Gastroesophageal sphincter (tissue), 4 donors: Measurements from ENCODE around the gene SIPA1L3. TPM values are rescaled to one million over a fixed set of nuclear protein-coding genes. Genes with fewer than 3 reads are reported as not detected.

ENCODE experiments used
- ATAC-seq: fragments of 150-250 bp; one replicate; pipeline ENCODE4 v1.9.1; 2016; ENCODE audit warnings: mild to moderate bottlenecking, moderate library complexity
- H3K27ac ChIP-seq, 4 donors: fragments of 200-600 bp; sonication (generic) in 3 of 4; 1 replicate in 3 of 4; 2 replicates in 1 of 4; pipeline ENCODE4 v1.5.1; 2016 to 2019
- H3K27me3 ChIP-seq: fragments of 200-600 bp; sonication (generic); one replicate; pipeline ENCODE4 v1.5.1; 2019
- H3K36me3 ChIP-seq, 2 donors: fragments of 200-600 bp; sonication (generic); one replicate each; pipeline ENCODE4 v1.5.1; 2019; ENCODE audit warnings: control low read depth in 1 of 2
- H3K4me1 ChIP-seq, 3 donors: fragments of 200-600 bp; sonication (generic); 1 replicate in 2 of 3; 2 replicates in 1 of 3; pipeline ENCODE4 v1.5.1; 2016 to 2019; ENCODE audit warnings: control low read depth in 2 of 3
- H3K4me3 ChIP-seq, 2 donors: fragments of 200-600 bp; sonication (generic); one replicate each; pipeline ENCODE4 v1.5.1; 2019; ENCODE audit warnings: mild to moderate bottlenecking in 1 of 2, moderate library complexity in 1 of 2
- H3K9me3 ChIP-seq, 3 donors: fragments of 200-600 bp; sonication (generic); one replicate each; pipeline ENCODE4 v1.5.1; 2017 to 2019; ENCODE audit warnings: control low read depth in 2 of 3
- CTCF ChIP-seq, 4 experiments: fragments of 200-600 bp in 2 of 4; fragments of 450-650 bp in 2 of 4; sonication (generic) in 1 of 4; IDR thresholded peaks; one replicate each; pipeline ENCODE4 v1.5.1; 2017 to 2019; ENCODE audit warnings: antibody characterized with exemption in 4 of 4, mild to moderate bottlenecking in 2 of 4, moderate library complexity in 2 of 4
- EP300 ChIP-seq: sonication (generic); formaldehyde crosslinking; IDR thresholded peaks from one replicate; pipeline ENCODE4 v1.6.1; 2017; ENCODE audit warnings: antibody characterized with exemption, mild to moderate bottlenecking
- POLR2A ChIP-seq, 2 donors: fragments of 450-650 bp; IDR thresholded peaks; one replicate each; pipeline ENCODE4 v1.6.1; 2017; ENCODE audit warnings: antibody characterized with exemption in 2 of 2, mild to moderate bottlenecking in 2 of 2, moderate library complexity in 1 of 2
- POLR2AphosphoS5 ChIP-seq: sonication (generic); formaldehyde crosslinking; IDR thresholded peaks from one replicate; pipeline ENCODE4 v1.6.1; 2017; ENCODE audit warnings: antibody characterized with exemption
- WGBS, 2 donors: methylation state at CpG; one replicate each; pipeline ENCODE4 v1.1.5; 2018; ENCODE audit warnings: low coverage in 1 of 2; 5-methylcytosine and 5-hydroxymethylcytosine counted together
- total RNA-seq, 4 donors: library from RNA; depleted of rRNA; stranded (reverse); fragments of >200 nt; gene quantifications; one replicate each; pipeline ENCODE4 v1.1.0, GENCODE V29; 2016

SIPA1L3 gene
- total RNA-seq, 4 donors from 2014 or later = 5.9 to 20.2 (median 11.8) TPM

DNA sequence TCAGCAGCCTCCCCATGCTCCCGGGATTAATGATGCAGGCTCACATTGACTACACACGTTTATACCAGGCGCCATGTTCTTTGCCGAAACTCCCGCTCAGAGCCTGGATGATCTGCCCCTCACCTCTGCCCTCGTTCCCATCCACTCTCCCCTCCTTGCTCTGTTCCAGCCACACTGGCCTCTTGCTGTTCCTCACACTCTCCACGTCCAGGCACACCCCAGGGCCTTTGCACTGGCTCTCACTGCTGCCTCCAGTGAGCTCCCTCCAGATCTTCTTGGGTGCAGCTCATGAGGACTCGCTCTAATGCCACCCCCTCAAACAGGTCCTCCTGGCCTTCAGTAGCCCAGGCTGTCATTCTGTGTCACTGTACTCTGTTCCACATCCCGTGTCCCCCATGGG, 277.8 kb downstream of the SIPA1L3 start:
- no peak overlapping the region for H3K4me3 ChIP-seq
- ATAC-seq = no peak
- peaks cover 0 to 18% (median 0%) of the 10 kb centered on the region in 3 donors for H3K4me1 ChIP-seq
- no peaks in the 10 kb centered on the region for H3K27me3 ChIP-seq
- TF ChIP-seq CTCF (IDR thresholded peaks at IDR 0.05) = no peak
- TF ChIP-seq POLR2A (IDR thresholded peaks at IDR 0.05) = no peak
- no peak for TF ChIP-seq POLR2AphosphoS5
- TF ChIP-seq EP300 = no peak
- peaks cover 0 to 42% of the 10 kb centered on the region in 2 donors for H3K36me3 ChIP-seq
- peaks cover 0 to 14% (median 2%) of the 10 kb centered on the region in 3 donors for H3K9me3 ChIP-seq
- peak overlapping the region in 1 of 4 donors; percentile 66 for H3K27ac ChIP-seq
- WGBS, 2 donors = 80 to 87% methylated on average over 6 to 8 of the region's 9 CpGs

DNA sequence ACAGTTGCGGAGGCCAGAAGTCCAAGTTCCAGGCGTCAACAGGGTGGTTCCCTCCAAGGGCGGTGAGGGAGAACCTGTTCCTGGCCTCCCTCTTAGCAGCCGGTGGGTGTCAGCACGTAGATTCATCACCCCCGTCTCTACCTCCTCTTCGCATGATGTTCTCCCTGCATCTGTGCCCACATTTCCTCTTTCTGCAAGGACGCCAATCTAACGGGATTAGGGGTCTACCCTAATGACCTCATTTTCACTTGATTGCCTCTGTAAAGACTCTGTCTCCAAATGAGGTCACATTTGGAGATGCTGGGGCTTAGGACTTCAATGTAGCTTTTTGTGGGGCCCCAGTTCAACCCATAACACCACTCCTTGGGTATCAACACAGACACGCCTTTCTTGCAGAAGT, 278.6 kb downstream of the SIPA1L3 start:
- no peak for TF ChIP-seq POLR2A (IDR thresholded peaks at IDR 0.05)
- no peak for TF ChIP-seq POLR2AphosphoS5
- no peak for TF ChIP-seq EP300
- no peak for TF ChIP-seq CTCF (IDR thresholded peaks at IDR 0.05)
- Histone ChIP-seq H3K27me3 (no peaks in the 10 kb centered on the region), H3K4me1 (peaks cover 0 to 18% (median 0%) of the 10 kb centered on the region in 3 donors), H3K4me3 (no peak overlapping the region), H3K36me3 (peaks cover 0 to 39% of the 10 kb centered on the region in 2 donors), H3K9me3 (peaks cover 0 to 6% (median 0%) of the 10 kb centered on the region in 3 donors), H3K27ac (no peak overlapping the region)
- 77 to 95% methylated on average over 3 to 10 of the region's 10 CpGs for WGBS, 2 donors
- no peak for ATAC-seq

DNA sequence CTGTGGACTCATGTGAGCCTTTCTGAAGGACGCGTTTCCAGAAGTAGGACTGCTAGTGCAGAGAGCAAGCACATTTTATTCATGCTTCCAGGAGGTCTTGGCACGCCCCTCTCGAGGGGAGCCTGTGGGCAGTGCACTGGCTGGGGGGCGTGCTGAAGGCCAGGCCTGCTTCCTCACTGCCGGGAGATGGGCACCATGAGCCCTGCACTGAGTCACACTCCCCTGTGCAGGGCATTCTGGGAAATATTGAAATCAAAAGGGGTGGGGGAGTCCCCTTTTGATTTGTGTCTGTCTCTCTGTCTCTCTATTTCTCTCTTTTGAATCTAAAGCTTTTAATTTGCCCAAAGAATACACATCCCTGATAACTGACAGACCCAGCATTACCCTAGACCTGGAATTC, 283.1 kb downstream of the SIPA1L3 start:
- WGBS, 2 donors = 55 to 80% methylated on average over 1 to 5 of the region's 6 CpGs
- Histone ChIP-seq H3K4me1 (no peaks in the 10 kb centered on the region), H3K36me3 (peaks cover 0 to 45% of the 10 kb centered on the region in 2 donors), H3K9me3 (no peaks in the 10 kb centered on the region), H3K27ac (no peak overlapping the region), H3K4me3 (no peak overlapping the region), H3K27me3 (no peaks in the 10 kb centered on the region)
- ATAC-seq = no peak
- no peak for TF ChIP-seq CTCF (IDR thresholded peaks at IDR 0.05)
- TF ChIP-seq EP300 = no peak
- no peak for TF ChIP-seq POLR2A (IDR thresholded peaks at IDR 0.05)
- TF ChIP-seq POLR2AphosphoS5 = no peak

- H3K27ac ChIP-seq = no peak overlapping the region
- 72 to 80% methylated on average over 3 to 4 of the region's 6 CpGs for WGBS, 2 donors
- no peak for ATAC-seq
- no peak overlapping the region for H3K4me3 ChIP-seq
- no peaks in the 10 kb centered on the region for H3K27me3 ChIP-seq
- peaks cover 0 to 42% of the 10 kb centered on the region in 2 donors for H3K36me3 ChIP-seq
- TF ChIP-seq EP300 (no peak), POLR2A (IDR thresholded peaks at IDR 0.05) (no peak), CTCF (IDR thresholded peaks at IDR 0.05) (no peak), POLR2AphosphoS5 (no peak)
- H3K9me3 ChIP-seq = no peaks in the 10 kb centered on the region
- H3K4me1 ChIP-seq = no peaks in the 10 kb centered on the region
Observed at GRCh38 chr19:38190793-38191192, 283.8 kb downstream of the SIPA1L3 start.

DNA sequence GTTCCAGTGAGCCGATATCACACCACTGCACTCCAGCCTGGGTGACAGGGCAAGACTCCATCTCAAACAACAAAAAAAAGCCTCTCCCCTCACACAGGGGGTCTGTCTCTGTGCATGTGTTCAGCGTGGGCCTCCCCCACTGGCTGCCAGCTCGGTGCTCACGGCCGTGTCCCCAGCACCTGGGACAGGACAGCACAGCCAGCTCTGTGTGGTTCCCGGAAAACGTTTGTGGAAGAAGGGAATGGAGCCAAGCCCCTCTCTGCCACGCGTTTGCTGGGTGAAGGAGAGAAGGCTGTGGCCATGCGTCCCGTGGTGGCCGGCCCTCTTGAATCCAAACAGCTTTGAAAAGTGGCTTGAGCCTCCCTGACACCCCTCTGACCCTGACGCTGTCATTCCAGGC, 284.7 kb downstream of the SIPA1L3 start:
- H3K27ac ChIP-seq = no peak overlapping the region
- no peak overlapping the region for H3K4me3 ChIP-seq
- H3K36me3 ChIP-seq = peaks cover 0 to 44% of the 10 kb centered on the region in 2 donors
- TF ChIP-seq CTCF (IDR thresholded peaks at IDR 0.05) = no peak
- no peaks in the 10 kb centered on the region for H3K4me1 ChIP-seq
- ATAC-seq = no peak
- 60% methylated on average over 1 of the region's 13 CpGs; no CpG with 5 or more reads in 1 of the 2 donors for WGBS, 2 donors
- no peaks in the 10 kb centered on the region for H3K27me3 ChIP-seq
- no peaks in the 10 kb centered on the region for H3K9me3 ChIP-seq
